A549 treated with CpdA at 1 μM for 4 hours (cell line): ENCODE measurements around the gene EBI3. TPM values are rescaled to one million over a fixed set of nuclear protein-coding genes. Genes with fewer than 3 reads are reported as not detected.

Source experiments
- total RNA-seq: library from RNA; stranded (reverse); fragments of 200-300 nt; extraction: Qiagen RNA extraction; gene quantifications from 5 replicates; pipeline ENCODE4 v1.2.3, GENCODE V29; 2022; ENCODE audit warnings: low read depth

EBI3 gene
- total RNA-seq: 2.8 to 3.5 TPM (median 3.2 TPM) in 5 replicates

DNA sequence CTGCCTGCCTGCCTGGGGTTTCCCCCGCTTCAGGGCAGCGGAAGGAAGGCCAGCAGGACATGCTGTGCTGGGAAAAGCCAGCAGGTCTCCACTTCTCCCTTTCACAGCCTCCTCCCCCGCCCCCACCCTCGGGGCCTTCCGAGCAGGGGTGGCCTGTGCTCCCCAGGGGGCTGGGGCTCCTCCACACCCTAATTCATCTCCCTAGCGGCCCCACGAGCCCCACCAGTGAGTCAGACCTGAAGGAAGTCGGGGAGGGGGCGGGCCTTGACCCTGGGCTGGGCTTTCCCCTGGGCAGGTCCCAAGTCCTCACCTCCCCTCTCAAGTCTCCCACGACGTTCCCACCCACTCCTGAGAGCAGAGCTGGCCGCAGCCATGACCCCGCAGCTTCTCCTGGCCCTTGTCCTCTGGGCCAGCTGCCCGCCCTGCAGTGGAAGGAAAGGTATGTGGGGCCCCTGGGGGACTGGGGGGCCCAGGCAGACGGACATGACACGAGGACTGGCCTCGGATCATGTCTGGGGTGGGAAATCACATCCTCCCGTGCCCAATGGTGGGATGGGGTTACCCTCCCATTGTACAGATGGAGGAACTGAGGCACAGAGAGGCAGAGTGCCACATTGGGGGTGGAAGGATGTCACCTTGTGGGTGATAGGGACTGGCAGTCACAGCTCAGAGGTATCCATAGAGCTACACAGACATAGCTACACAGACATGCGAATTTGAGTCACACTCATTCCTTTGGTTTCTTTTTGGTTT is at the start of gene EBI3:
Gene EBI3 (plus strand): TSS at position 345 of the 753 bp plus-strand sequence. CDS start 28 bp downstream, at position 373.

DNA sequence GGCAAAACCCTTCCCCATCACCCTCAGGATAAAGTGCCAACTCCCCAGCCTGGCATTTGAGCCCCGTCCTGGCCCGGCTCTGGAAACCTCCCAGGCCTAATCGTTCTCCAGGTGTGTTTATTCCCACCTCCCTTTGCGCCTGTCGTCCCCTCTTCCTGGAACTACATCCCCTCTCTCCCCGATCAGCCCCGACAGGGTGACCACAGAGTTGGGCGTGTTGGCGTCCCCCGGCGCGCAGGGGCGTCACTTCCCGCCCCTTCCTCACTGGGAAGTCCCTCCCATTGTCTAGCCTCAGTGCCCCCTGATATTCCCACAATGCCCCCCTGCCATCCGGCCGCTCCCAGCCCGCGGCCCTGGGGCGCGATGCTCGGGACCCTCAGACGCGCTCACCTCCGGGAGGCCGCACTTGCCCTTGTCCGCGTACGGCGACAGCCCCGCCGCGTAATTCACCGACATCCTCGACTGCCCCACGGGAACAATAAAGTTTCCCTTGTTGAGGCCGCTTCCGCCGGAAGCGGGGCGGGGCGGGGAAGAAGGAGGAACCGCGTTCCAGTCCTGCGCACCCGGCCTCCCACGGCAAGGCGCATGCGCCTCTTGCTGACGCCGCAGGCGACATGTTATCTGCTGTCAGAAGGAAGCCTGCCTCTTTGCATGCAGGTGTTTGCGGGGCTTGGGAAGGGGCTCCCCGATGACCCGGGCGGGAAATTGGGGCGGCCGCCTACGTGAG is 47.1 kb upstream of the EBI3 start, which contains the start of the genes ANKRD24 and SIRT6:
Gene ANKRD24 (plus strand): TSS at position 606 of the 727 bp plus-strand sequence. CDS start 3,737 bp downstream, outside the sequence.
Gene SIRT6 (minus strand): TSS at position 480 of the 727 bp plus-strand sequence. CDS start 24 bp downstream, at position 456.

DNA sequence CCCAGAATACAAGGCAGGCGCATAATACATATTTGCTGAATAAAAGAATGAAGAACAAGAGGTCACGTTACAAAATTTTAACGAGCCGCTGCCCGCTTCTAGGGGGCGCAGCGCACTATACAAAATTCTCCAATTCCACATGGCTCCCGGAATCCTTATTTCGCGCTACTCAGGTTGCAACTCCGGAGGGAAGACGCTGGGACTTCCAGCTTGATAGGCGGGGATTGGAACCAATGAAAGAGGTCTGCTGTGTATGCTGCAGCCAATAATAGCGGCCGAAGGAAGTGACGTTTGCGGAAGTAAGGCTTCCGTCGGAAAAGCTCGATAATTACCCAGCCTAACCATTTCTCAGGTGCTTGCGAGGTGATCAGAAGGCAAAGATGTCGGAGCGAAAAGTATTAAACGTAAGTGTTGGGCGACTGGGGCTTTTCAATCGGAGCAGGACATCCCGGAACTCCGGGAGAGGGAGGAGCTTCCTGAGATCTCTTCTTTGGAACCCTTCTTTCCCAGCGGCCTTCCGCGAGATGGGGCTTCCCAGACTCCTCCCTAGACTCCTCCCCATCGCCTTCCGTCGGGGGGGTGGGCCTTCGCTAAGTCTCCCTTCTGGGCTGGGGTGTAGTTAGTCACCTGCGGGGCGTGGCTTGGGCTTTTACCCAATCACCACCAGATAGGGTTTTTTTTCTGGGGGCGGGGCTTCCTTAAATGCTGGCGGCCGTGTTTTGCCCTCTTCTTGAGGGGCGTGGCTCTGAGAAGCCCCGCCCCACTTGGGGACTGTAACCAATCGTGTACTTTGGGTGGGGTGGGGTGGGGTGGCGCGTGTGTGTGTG is 17.7 kb downstream of the EBI3 start, which contains the start of gene YJU2:
Gene YJU2 (plus strand): TSS at position 314 of the 827 bp plus-strand sequence. CDS start 67 bp downstream, at position 381.

DNA sequence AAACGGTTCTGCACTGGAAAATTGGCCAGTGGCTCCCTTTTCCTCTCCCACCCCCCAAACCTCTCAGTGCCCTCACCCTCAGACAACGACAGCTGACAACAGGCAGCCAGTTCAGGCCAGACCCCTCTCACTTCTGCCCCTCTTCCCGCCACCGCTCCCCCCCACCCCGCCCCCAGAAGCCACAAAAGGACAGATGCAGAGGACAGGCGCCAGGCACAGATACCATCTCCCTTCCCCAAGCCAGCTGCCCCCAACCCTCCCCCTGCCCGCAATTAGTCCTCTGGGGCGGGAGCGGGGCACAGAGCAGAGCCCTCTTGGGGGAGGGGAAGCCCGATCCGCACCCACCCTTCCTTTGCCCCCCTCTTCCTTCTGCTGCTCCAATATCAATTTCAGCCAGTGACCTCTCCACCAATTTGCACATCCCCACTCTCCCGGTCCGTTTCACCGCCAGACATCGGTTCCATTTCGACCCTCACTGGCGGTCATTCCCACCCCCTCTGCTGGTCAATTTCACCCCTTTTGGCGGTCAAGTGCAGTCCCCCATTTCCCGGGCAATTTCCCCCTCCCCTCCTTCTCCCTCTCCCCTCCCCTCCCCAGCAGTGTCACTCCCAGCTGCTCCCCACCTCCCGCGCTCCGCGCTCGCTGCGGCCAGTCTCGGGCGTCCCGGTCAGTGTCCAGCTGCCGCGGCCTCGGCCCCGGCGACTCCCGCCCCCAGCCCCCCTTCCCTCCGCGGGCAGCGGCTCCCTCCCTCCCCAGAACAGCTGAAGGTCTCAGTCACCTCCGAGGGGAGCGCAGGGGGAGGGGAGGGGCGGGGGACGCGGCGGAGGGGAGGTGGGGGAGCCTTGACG is 49.3 kb downstream of the EBI3 start, which contains the start of gene SHD:
Gene SHD (plus strand): TSS at position 848 of the 848 bp plus-strand sequence. CDS start 798 bp downstream, outside the sequence.

Other genes with a start within 250 kb of the EBI3 start
- 884 to 1,119 TPM (median 1,105 TPM) in 5 replicates for gene EEF2, start 244.1 kb upstream of the EBI3 start, total RNA-seq
- gene PIAS4, start 221.8 kb upstream of the EBI3 start, total RNA-seq: 12.2 to 19.1 TPM (median 16.8 TPM) in 5 replicates
- 12.3 to 20.4 TPM (median 17.9 TPM) in 5 replicates for gene ZBTB7A, start 162.6 kb upstream of the EBI3 start, total RNA-seq
- gene MAP2K2, start 105.4 kb upstream of the EBI3 start, total RNA-seq: 96.7 to 143 TPM (median 135 TPM) in 5 replicates
- gene CREB3L3, start 75.9 kb upstream of the EBI3 start, total RNA-seq: 0.03 to 0.15 TPM (median 0.09 TPM) in 3 of 5 replicates, not detected in the others
- gene SIRT6, start 47.0 kb upstream of the EBI3 start, total RNA-seq: 22.0 to 32.6 TPM (median 31.3 TPM) in 5 replicates
- gene ANKRD24, start 46.8 kb upstream of the EBI3 start, total RNA-seq: 0.12 to 0.28 TPM (median 0.21 TPM) in 5 replicates
- 19.6 to 22.8 TPM (median 20.2 TPM) in 5 replicates for gene YJU2, start 17.6 kb downstream of the EBI3 start, total RNA-seq
- gene SHD, start 49.7 kb downstream of the EBI3 start, total RNA-seq: 0.07 to 0.29 TPM (median 0.08 TPM) in 3 of 5 replicates, not detected in the others
- gene TMIGD2, start 72.9 kb downstream of the EBI3 start, total RNA-seq: not detected in 5 replicates
- 6.7 to 8.9 TPM (median 7.8 TPM) in 5 replicates for gene FSD1, start 75.1 kb downstream of the EBI3 start, total RNA-seq
- 0.22 TPM in 1 of 5 replicates, not detected in the others for gene STAP2, start 109.3 kb downstream of the EBI3 start, total RNA-seq
- gene MPND, start 114.0 kb downstream of the EBI3 start, total RNA-seq: 4.7 to 12.2 TPM (median 11.2 TPM) in 5 replicates
- 43.7 to 62.9 TPM (median 61.9 TPM) in 5 replicates for gene SH3GL1, start 171.0 kb downstream of the EBI3 start, total RNA-seq
- 22.5 to 24.9 TPM (median 23.7 TPM) in 5 replicates for gene CHAF1A, start 173.1 kb downstream of the EBI3 start, total RNA-seq
- gene UBXN6, start 228.3 kb downstream of the EBI3 start, total RNA-seq: 37.5 to 60.4 TPM (median 59.6 TPM) in 5 replicates
- gene HDGFL2, start 242.8 kb downstream of the EBI3 start, total RNA-seq: 24.9 to 32.0 TPM (median 28.7 TPM) in 5 replicates